Astrocyte of the spinal cord (primary cell): ENCODE data around the gene GNAT3.

Source experiments
- DNase-seq: peaks from one replicate; pipeline ENCODE4 v3.0.0; 2011; ENCODE audit warnings: low read depth, low spot score
- H3K4me3 ChIP-seq: 2 replicates; pipeline ENCODE4 v1.5.1; 2011; ENCODE audit warnings: low read depth, mild to moderate bottlenecking, low read length, moderate library complexity
- CTCF ChIP-seq: IDR thresholded peaks from 2 replicates; pipeline ENCODE4 v1.5.1; 2012; ENCODE audit warnings: low read depth, mild to moderate bottlenecking, low read length, inconsistent platforms
- in situ Hi-C: cut with HindIII; loops from 2 replicates; pipeline ENCODE4 v1.10.0; 2017; ENCODE audit warnings: low sequenced_read_pairs

GNAT3 gene

GRCh38 chr7:80511964-80512363 lies at the start of gene GNAT3:
Gene GNAT3, minus strand, starts transcription at chr7:80512064. Its CDS starts 138 bp downstream, at chr7:80511926.
- no peak for TF ChIP-seq CTCF
- no peak within 1 kb of the TSS for H3K4me3 ChIP-seq
- in situ Hi-C loops: no loop called here
- DNase-seq: no peak

GRCh38 chr7:80558116-80558515 lies 46.3 kb upstream of the GNAT3 start:
- in situ Hi-C loops: no loop called here
- TF ChIP-seq CTCF: no peak
- no peak overlapping the region for H3K4me3 ChIP-seq
- DNase-seq: no peak

- no peak for DNase-seq
- TF ChIP-seq CTCF: no peak
- no peak overlapping the region for H3K4me3 ChIP-seq
- in situ Hi-C loops: no loop called here
These were observed 40.3 kb upstream of the GNAT3 start for GRCh38 chr7:80552031-80552694.

GRCh38 chr7:80550005-80550404 lies 38.1 kb upstream of the GNAT3 start:
- no peak overlapping the region for H3K4me3 ChIP-seq
- in situ Hi-C loops: no loop called here
- no peak for DNase-seq
- TF ChIP-seq CTCF: no peak

GRCh38 chr7:80548840-80549530 lies 37.1 kb upstream of the GNAT3 start:
- in situ Hi-C loops: no loop called here
- TF ChIP-seq CTCF: no peak
- no peak for DNase-seq
- H3K4me3 ChIP-seq: no peak overlapping the region

- no peak for TF ChIP-seq CTCF
- in situ Hi-C loops: no loop called here
- H3K4me3 ChIP-seq: no peak overlapping the region
- peak; percentile 86 for DNase-seq
These were observed 30.5 kb upstream of the GNAT3 start for GRCh38 chr7:80542398-80542797.
